HG02943 (cell line): ENCODE measurements around the gene SLC7A7.
"Not testable (repeated sequence)": the region's sequence is repeated elsewhere in the genome, so short reads cannot be mapped to it uniquely, and the experiment has no call there.

Experiments used
- ATAC-seq: cut with Tn5 transposase; IDR thresholded peaks from one replicate; pipeline ENCODE4 v1.9.1; 2021; ENCODE audit warnings: mild to moderate bottlenecking, low read depth, moderate library complexity; ENCODE audit not compliant: unreplicated experiment

SLC7A7 gene

DNA sequence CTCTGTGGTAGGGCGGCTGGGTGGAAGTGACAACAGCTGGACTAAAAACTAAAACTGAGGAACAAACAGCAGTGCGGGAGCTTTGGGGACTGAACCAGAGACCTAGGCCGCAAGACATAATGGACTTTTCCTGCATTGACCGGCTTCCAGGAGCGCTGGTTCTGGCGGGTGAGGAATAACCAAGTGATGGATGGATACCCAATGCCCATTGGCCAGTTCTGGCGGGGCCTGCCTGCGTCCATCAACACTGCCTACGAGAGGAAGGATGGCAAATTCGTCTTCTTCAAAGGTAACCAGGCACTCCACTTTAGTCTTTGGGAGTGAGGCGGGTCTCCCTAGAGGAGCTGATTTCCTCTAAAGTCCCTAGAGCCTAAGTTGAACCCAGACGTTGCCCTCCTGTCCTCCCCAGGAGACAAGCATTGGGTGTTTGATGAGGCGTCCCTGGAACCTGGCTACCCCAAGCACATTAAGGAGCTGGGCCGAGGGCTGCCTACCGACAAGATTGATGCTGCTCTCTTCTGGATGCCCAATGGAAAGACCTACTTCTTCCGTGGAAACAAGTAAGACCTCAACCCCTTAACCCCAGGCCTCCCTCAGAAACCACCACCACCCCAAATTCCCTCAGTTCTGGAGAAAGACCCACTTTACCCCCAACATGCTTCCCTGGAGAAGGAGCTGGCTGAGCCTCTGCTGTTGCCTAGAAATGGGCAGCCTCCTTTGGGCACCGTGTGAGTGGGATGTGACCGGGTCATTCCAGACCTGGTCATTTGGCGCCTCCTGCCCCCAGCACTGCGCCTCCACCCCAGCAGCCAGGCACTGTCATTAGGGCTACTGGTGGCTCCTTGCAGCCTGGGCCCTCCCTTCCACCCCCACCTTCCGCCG lies 29.2 kb upstream of the SLC7A7 start:
- ATAC-seq = no peak

DNA sequence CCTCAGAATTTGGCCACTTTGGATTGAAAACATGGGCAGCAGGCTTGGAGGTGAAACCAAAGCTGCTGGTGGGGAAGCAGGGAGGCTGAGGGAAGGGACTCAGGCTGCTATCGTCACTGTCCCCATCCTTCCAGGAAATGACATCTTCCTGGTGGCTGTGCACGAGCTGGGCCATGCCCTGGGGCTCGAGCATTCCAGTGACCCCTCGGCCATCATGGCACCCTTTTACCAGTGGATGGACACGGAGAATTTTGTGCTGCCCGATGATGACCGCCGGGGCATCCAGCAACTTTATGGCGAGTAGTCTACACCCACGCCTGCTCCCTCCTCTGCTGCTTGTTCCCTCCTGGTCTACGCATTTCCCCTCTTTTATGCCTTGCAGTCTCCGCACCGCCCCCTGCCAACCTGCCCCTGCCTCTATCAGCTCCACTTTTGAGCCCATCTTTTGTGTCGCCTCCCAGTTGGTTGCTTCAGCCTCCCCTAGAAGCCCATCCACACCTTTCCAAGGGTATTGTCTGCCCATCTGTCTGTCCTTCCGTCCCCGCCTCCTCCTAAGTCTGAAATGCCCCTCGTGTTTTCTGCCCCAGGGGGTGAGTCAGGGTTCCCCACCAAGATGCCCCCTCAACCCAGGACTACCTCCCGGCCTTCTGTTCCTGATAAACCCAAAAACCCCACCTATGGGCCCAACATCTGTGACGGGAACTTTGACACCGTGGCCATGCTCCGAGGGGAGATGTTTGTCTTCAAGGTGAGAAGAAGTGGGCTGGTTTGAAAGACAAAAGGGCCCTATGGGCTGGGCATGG lies 28.1 kb upstream of the SLC7A7 start:
- ATAC-seq = no peak

DNA sequence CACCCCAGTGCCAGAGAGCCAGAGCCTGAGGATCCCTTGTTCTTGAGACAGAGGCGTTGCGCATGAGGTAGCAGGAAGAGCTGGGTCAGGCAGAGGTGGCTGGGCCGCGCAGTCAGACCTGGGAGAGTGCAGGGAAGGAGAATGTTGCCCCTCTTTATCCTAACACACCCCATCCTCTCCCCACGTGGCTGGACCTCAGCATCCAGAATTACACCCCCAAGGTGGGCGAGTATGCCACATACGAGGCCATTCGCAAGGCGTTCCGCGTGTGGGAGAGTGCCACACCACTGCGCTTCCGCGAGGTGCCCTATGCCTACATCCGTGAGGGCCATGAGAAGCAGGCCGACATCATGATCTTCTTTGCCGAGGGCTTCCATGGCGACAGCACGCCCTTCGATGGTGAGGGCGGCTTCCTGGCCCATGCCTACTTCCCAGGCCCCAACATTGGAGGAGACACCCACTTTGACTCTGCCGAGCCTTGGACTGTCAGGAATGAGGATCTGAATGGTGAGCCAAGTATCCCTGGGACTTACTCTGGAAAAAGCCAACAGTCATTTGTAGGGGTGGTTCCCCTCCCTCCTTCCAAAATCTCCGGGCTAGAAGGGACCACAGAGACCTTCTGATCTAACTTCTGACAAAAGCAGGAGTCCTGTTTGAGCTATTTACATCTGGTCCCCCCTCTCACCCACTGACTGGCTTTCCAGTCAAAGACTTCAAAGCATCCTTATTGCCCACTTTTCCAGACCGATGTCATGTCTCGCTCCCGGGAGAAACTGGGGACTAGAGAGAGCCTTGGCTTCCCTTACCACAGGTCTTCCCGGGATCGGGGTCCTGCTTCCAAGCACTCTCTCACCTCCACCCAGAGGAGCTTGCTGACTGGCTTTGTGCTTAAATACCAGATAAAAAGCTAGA lies 27.2 kb upstream of the SLC7A7 start:
- ATAC-seq = no peak

DNA sequence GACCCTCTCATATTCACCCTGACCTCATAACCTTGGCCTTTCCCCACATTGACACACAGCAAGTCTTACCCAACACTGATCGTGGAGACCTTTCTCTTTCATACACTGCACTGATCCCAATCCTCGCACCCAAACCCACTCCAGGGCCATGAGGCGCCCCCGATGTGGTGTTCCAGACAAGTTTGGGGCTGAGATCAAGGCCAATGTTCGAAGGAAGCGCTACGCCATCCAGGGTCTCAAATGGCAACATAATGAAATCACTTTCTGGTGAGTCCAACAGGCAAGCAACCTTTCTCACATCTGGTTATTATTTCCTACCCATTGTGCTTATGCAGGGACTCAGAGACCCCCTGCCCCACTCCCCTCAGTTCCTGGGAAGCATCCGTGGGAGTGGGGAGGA lies 26.5 kb upstream of the SLC7A7 start:
- ATAC-seq = no peak

- ATAC-seq = no peak
These were observed 26.1 kb upstream of the SLC7A7 start for GRCh38 chr14:22841311-22841710.

DNA sequence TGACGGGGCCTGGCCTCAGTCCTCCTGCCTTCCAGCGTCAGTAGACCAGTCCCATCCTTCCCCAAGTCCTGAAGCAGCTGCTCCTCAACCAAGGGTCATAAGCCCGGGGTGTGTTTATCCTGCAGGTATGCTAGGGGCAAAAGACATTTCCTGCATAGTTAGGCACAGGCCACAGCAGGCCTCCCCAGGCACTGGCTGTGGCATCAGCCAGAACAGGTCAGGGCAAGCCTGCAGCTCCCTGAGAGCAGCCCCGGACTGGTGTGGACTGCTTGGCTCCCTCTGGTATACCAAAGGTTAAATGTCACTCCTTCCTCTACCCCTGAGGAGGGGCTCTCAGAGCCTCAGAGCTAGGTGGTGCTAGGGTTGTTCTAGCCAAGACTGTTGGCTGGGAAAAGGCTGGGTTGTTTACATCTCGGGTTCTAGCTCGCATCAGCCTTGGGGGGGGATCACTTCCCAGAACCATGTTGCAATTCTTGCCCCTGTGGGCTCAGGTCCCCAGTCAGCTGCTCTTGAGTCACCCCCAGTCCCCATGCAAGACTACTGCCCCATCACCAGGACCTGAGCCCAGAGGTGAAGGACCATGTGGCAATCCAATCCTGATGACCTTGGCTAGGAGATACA lies 24.0 kb upstream of the SLC7A7 start:
- ATAC-seq = no peak

- ATAC-seq = no peak
These were observed 23.4 kb upstream of the SLC7A7 start for GRCh38 chr14:22838631-22839041.

GRCh38 chr14:22837750-22838538 lies 22.7 kb upstream of the SLC7A7 start:
- ATAC-seq = no peak

GRCh38 chr14:22837114-22837749 lies 22.0 kb upstream of the SLC7A7 start:
- ATAC-seq = no peak

GRCh38 chr14:22836301-22837113 lies 21.3 kb upstream of the SLC7A7 start, which contains the start of gene MMP14:
TSS of gene MMP14 (plus strand) at chr14:22836585. CDS start at chr14:22836818, 233 bp downstream.
- no peak for ATAC-seq

DNA sequence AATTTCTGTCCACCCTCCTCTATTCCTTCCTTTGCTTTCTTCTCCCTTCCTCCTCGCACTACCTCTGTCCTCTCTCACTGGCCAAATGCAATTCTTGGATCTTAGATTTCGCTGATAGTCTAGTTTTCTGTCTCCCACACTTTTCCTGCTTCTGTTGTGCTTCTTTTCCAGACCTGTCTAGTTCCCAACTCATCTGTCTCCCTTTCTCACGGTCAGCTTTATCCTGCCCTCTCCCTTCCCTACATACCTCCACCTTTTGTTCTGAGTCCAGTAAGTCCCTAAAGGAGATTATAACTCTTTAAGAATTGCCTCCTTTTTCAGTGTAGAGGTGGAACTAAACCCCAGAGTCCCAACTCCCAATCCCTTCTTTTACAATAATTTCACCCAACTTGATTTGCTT lies 20.3 kb upstream of the SLC7A7 start:
- ATAC-seq = no peak

DNA sequence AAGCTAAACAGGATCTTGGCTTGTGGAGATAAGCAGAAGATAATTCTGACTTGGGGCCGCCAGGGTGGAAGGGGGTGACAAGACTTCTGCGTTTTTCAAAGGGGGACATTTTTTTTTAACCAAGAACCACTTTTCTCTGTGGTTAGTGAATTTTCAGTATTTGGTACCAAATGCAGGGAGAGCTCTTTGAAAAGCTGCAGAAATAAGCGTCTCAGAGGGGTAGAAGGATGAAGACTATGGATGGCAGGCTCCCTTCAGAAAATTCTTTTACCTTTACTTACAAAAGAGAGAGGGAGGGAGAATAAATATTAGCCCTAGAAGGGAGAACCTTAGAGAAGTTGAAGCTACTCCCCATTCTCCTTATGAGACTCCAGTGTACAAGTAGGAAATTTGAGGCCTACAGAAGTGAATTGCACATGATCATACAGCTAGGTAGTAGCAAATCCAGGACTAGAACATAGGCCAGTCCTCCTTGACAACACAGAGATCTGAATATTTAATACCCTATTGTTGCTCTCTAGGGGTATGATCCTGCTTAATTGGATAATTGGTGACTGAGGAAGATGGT lies 15.3 kb upstream of the SLC7A7 start:
- peak; percentile 19 for ATAC-seq

DNA sequence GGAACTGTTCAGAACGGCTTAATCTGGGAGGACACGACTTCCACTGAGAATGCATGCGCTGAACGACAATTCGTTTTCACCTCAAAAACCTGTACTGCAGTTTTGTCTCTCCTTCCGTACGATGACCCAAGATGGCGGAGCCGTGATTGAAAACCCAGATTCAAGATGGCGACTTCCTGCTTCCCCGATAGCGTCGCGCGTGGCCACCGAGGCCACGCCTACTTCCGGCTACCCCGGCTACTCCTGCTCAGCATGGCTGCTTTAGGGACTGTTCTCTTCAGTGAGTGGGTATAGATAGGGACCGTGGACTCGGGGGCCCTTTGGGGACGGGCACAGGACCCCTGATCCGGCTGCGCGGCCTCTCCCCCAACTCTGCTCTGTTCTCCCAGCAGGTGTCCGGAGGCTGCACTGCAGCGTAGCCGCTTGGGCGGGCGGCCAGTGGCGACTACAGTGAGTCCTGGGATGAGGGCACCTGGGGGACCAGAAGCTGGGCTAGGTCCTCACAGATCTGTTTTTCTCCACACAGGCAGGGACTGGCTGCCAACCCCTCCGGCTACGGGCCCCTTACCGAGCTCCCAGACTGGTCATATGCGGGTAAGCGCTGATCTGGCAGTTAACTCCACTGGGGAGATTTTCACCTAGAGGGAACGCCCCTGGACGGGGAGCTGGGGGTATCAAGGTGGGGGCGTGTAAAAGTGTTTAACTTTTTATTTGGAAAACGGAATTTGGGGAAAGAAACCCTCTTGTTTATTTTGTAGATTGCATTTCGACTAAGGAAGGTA lies 14.6 kb upstream of the SLC7A7 start, which contains the start of gene MRPL52:
Gene MRPL52, plus strand, starts transcription at position 227 of the 782 bp plus-strand sequence. Its CDS starts 26 bp downstream, at position 253.
- ATAC-seq = peak; percentile 70

- ATAC-seq = not testable (repeated sequence)
These were observed 13.9 kb upstream of the SLC7A7 start for GRCh38 chr14:22829076-22829660.

GRCh38 chr14:22824711-22825359 lies 9.6 kb upstream of the SLC7A7 start:
- ATAC-seq = no peak

DNA sequence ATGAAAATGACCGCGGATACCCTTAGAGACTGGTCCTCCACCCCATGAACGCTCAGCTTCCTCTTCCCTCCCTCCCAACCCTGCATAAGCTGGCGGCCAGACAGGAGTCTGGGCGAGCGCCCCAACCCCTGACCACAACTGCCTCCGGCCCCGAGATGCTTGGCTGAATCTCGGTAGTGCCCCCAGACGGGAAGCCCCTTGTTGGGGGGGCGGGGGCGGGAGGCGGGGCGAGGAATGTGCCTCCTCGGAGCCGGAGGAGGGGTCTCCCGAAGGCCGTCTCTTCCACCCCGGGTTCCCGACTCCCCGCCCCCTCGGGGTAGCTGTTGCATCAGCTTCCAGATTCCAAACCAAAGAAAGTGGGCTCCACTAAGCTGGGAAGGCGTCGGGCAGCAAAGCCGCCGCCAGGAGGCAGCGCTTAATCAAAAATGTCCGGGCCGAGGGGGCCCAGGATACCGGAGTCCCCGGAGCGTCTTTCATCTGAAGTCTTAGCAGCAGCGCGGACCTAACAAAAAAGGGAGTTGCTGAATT lies 7.4 kb upstream of the SLC7A7 start:
- no peak for ATAC-seq
